HG02970 (cell line): Measurements from ENCODE around the gene VCL.
"Not testable (repeated sequence)": the region's sequence is repeated elsewhere in the genome, so short reads cannot be mapped to it uniquely, and the experiment has no call there.

Experiments
- ATAC-seq: cut with Tn5 transposase; IDR thresholded peaks from one replicate; pipeline ENCODE4 v1.9.1; 2021; ENCODE audit warnings: mild to moderate bottlenecking, moderate library complexity, moderate number of reproducible peaks; ENCODE audit not compliant: unreplicated experiment, low FRiP score

VCL gene

GRCh38 chr10:74139981-74140380, 142.1 kb downstream of the VCL start:
- no peak for ATAC-seq

- ATAC-seq = no peak
Measured at GRCh38 chr10:74140553-74140952, 142.6 kb downstream of the VCL start.

GRCh38 chr10:74145133-74145532, 147.2 kb downstream of the VCL start:
- ATAC-seq = no peak

GRCh38 chr10:74146980-74147379, 149.1 kb downstream of the VCL start:
- ATAC-seq = not testable (repeated sequence)

- ATAC-seq = peak; percentile 45
Measured at GRCh38 chr10:74150204-74150989, 152.5 kb downstream of the VCL start, which contains the start of gene AP3M1. Gene AP3M1, minus strand, starts transcription at chr10:74150828. Its CDS starts 12,449 bp downstream, at chr10:74138379.

- ATAC-seq = peak; percentile 83
Measured at GRCh38 chr10:74150990-74151878, 153.3 kb downstream of the VCL start, which contains the start of gene ADK. Gene ADK, plus strand, starts transcription at chr10:74151221. Its CDS starts 58 bp downstream, at chr10:74151279.

GRCh38 chr10:74151879-74152722, 154.2 kb downstream of the VCL start:
- ATAC-seq = no peak

GRCh38 chr10:74153123-74153522, 155.2 kb downstream of the VCL start:
- no peak for ATAC-seq

- ATAC-seq = no peak
Measured at GRCh38 chr10:74153676-74154075, 155.8 kb downstream of the VCL start.

GRCh38 chr10:74156919-74157289, 159.0 kb downstream of the VCL start:
- no peak for ATAC-seq

- no peak for ATAC-seq
Measured at GRCh38 chr10:74160013-74160412, 162.1 kb downstream of the VCL start.

GRCh38 chr10:74163319-74164068, 165.6 kb downstream of the VCL start:
- ATAC-seq = no peak

GRCh38 chr10:74164716-74165529, 167.0 kb downstream of the VCL start:
- no peak for ATAC-seq

GRCh38 chr10:74165530-74165901, 167.6 kb downstream of the VCL start:
- no peak for ATAC-seq

- ATAC-seq = no peak
Measured at GRCh38 chr10:74167443-74167842, 169.5 kb downstream of the VCL start.
